K562 (cell line): ENCODE results near the gene SGTB. TPM values are rescaled to one million over a fixed set of nuclear protein-coding genes. Genes with fewer than 3 reads are reported as not detected.

Experiments used
- E2F6 ChIP-seq, 2 experiments: IDR thresholded peaks; 2 replicates each; pipeline ENCODE4 v1.6.1; 2011; ENCODE audit warnings: borderline replicate concordance in 1 of 2, control low read depth in 1 of 2, low read depth in 1 of 2, low read length in 1 of 2, mild to moderate bottlenecking in 1 of 2, mixed read lengths in 1 of 2, moderate library complexity in 1 of 2; ENCODE audit not compliant: insufficient read depth in 1 of 2, insufficient read length in 1 of 2, poor library complexity in 1 of 2, severe bottlenecking in 1 of 2; ENCODE audit errors: extremely low read depth in 1 of 2
- ETV6 ChIP-seq, 3 experiments: fragments of 150-350 bp in 1 of 3; sonication (generic) in 1 of 3; formaldehyde crosslinking in 1 of 3; IDR thresholded peaks; 2 replicates each; pipeline versions ENCODE4 v1.6.1 to v1.8.0; 2014 to 2022; ENCODE audit warnings: borderline replicate concordance in 2 of 3, low read depth in 2 of 3, antibody characterized with exemption in 1 of 3, low read length in 1 of 3, mild to moderate bottlenecking in 1 of 3, missing genetic modification reagents in 1 of 3
- FOXJ3 ChIP-seq: sonication (generic); formaldehyde crosslinking; IDR thresholded peaks from 2 replicates; pipeline ENCODE4 v1.4.0; 2020; ENCODE audit warnings: mild to moderate bottlenecking, missing genetic modification reagents
- MAX ChIP-seq: sonication (generic); formaldehyde crosslinking; IDR thresholded peaks from 2 replicates; pipeline ENCODE4 v1.9.0; 2022; ENCODE audit warnings: mild to moderate bottlenecking, missing genetic modification reagents
- MAZ ChIP-seq, 2 experiments: fragments of 450-650 bp in 1 of 2; sonication (generic) in 1 of 2; formaldehyde crosslinking; IDR thresholded peaks in 1 of 2; conservative IDR thresholded peaks in 1 of 2; 2 replicates each; pipeline versions ENCODE4 v1.4.0 to v1.5.0; 2020; ENCODE audit warnings: mild to moderate bottlenecking in 1 of 2, missing genetic modification reagents in 1 of 2
- ZNF263 ChIP-seq: sonication (generic); formaldehyde crosslinking; IDR thresholded peaks from 2 replicates; pipeline ENCODE4 v1.8.0; 2022; ENCODE audit warnings: mild to moderate bottlenecking, missing genetic modification reagents, borderline replicate concordance
- ZNF592 ChIP-seq: fragments of 450-650 bp; IDR thresholded peaks from 2 replicates; pipeline ENCODE4 v1.6.1; 2017; ENCODE audit warnings: antibody characterized with exemption, mild to moderate bottlenecking
- polyA plus RNA-seq, 8 experiments: library from polyadenylated mRNA; depleted of rRNA in 4 of 8; stranded (reverse) in 5 of 8; unstranded in 3 of 8; fragments of >200 nt; fragmentation: Nextera tagmentation in 2 of 8; fragmentation: Illumina TruSeq in 1 of 8; extraction: Ambion mirVana in 2 of 8; extraction: Trizol in 1 of 8; gene quantifications; 2 replicates each; pipeline versions ENCODE4 v1.2.1 to v1.2.3, GENCODE V29; 2011 to 2014; ENCODE audit warnings: inconsistent platforms in 1 of 8, missing spikeins in 1 of 8
- total RNA-seq, 7 experiments: library from RNA; depleted of rRNA in 6 of 7; stranded (reverse); fragments of >200 nt in 6 of 7; fragmentation: Illumina TruSeq in 2 of 7; extraction: Trizol in 2 of 7; gene quantifications; 2 replicates each; pipeline versions ENCODE4 v1.2.1 to v1.2.3, GENCODE V29; 2011 to 2021; ENCODE audit warnings: low replicate concordance in 1 of 7

Gene SGTB
- total and polyA plus RNA-seq, 9 of the 15 experiments (the other 6 are each of a cell fraction or from before 2014, with no cell fraction given), result 1.3 to 8.4 (median 4.8) TPM

GRCh38 chr5:65727491-65728156 lies 5.7 kb upstream of the SGTB start (continued):
- TF ChIP-seq ZNF592 (no peak), ETV6 (IDR thresholded peaks at IDR 0.05; ENCODE audit: borderline replicate concordance in 1 of 2, low read depth in 2 of 2, low read length in 1 of 2) (no peak), ETV6 (CRISPR knock-in tag; IDR thresholded peaks at IDR 0.05; ENCODE audit: borderline replicate concordance) (no peak), E2F6 (IDR thresholded peaks at IDR 0.05; ENCODE audit: borderline replicate concordance in 1 of 2, extremely low read depth in 1 of 2, insufficient read depth in 1 of 2, insufficient read length in 1 of 2, low read depth in 1 of 2, low read length in 1 of 2, poor library complexity in 1 of 2, severe bottlenecking in 1 of 2) (no peak), ZNF263 (CRISPR knock-in tag) (no peak), MAZ (CRISPR knock-in tag; conservative IDR thresholded peaks at IDR 0.05 in 1 of 2, IDR thresholded peaks at IDR 0.05 in 1 of 2) (no peak), MAX (CRISPR knock-in tag) (no peak), FOXJ3 (no peak)
